GM12891 (cell line): Measurements from ENCODE around the gene PSME2.
A peak's percentile ranks its signal among the peaks of the same experiment; 100 is the strongest.

Source experiments
- POLR2A ChIP-seq: IDR thresholded peaks from 2 replicates; pipeline ENCODE4 v1.6.1; 2011; ENCODE audit warnings: low read depth, low read length, control low read depth
- POU2F2 ChIP-seq: IDR thresholded peaks from 2 replicates; pipeline ENCODE4 v1.6.1; 2011; ENCODE audit warnings: low read depth, mild to moderate bottlenecking, control low read depth, low read length, moderate library complexity

- TF ChIP-seq POLR2A (peak; percentile 78), POU2F2 (0 out of 2 replicates have a peak, but pooled peaks have one; percentile 12)
These were observed at the start of gene PSME2 for GRCh38 chr14:24146453-24146977.
